ENCODE data around the gene MICALL2.

MICALL2 gene

DNA sequence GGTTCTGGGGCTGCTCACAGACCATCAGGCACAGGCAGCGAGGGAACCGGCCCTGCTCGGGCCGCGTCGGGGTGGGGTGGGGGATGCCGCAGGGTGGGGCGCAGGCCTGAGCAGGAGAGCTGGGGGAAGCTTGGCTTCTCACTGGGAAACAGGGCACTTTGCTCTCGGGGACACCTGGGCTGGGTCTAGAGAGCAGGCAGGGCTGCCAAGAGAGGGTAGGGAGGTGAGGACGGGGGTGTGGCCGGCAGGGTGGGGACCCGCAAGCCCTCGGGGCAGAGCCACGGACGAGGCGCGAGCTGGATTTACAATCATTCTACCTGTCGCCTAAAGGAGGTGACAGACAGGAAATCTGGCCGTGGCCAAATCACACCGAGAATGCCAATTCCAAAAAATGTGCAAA, 33.9 kb upstream of the MICALL2 start:
- DNase-seq (ENCODE audit: low read depth) = no peak

DNA sequence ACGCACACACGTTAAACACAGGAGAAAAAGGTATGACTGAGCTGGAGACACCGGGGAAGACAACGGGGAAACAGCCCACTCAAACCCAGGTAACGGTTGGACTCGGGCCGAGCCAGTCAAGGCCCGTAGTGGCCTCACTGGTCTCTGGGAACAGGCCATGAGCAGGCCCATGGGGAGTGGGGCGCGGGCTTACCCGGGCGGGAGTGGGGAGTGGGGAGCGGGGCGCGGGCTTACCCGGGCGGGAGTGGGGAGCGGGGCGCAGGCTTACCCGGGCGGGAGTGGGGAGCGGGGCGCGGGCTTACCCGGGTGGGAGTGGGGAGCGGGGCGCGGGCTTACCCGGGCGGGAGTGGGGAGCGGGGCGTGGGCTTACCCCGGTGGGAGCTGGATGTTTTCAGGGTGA, 33.4 kb upstream of the MICALL2 start:
- DNase-seq (ENCODE audit: low read depth) = no peak

DNA sequence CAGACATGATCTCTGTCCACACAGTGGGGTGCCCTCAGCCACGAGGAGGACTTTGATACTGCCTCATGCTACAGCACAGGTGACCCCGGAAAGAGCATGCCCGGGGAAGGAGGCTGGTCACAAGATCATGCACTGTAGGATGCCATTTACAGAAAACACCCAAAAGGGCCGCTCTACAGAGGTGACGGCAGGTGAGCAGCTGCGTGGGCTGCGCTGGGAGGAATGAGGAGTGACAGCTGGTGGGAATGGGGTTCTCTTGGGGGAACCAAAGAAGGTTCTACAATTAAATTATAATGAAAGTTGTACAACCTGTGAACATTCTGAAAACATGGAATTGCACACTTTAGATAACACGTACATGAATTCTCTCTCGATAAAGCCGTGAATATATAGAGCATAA, 33.0 kb upstream of the MICALL2 start:
- DNase-seq (ENCODE audit: low read depth) = no peak

DNA sequence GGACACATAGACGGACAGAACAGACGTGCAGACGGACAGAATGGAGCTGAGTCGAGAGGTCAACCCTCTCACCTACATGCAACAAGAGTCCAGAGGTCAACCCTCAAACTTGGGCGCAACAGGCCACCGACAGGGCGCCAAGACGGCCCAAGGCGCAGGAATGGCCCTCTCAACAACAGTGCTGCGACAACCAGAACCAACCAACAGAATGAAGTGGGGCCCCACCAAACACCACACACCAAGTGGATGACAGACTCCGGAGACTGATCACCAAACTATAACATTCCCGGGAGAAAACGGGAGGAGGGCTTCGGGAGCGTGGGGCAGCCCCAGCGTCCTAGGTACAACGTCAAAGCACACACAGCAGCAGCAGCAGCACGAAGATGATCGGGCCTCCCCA, 31.6 kb upstream of the MICALL2 start:
- no peak for DNase-seq (ENCODE audit: low read depth)

DNA sequence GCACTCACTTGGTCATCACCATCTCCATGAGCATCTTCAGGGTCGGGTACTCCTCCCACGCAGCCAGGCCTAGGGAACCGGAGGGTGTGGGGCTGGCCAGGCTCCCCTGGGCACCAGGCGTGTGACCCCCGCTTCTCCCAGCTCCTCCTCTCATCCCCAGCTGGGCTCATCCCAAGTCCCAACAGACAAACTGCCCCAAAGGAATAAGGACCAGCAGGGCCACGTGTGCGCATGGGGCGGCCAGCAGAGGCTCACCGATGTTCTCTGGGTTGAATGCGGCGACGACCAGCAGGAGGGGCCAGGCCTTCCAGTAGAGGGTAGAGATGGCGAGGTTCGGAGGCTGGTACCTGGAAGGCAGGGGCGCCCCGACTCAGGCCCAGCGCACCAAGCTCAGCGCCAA, 30.1 kb upstream of the MICALL2 start:
- no peak for DNase-seq (ENCODE audit: low read depth)

DNA sequence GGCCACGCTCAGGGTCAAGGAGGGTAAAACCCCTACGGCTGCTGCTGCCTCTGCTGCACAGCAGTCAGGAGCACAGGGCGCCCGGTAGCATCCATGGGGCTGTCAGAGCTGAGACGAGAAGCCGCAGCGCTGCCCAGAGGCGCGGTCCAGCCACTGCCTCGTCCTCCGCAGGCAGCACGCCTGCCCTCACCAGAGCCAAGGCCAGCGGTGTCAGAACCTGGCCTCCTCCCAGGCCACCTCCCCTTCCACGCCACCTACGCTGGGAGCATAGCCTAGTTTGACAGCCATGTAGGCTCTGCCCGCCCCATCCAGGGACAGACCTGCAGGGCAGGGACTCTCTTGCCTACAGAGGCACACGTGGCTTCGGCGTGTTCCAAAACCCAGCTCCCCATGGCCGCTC, 28.7 kb upstream of the MICALL2 start:
- no peak for DNase-seq (ENCODE audit: low read depth)

DNA sequence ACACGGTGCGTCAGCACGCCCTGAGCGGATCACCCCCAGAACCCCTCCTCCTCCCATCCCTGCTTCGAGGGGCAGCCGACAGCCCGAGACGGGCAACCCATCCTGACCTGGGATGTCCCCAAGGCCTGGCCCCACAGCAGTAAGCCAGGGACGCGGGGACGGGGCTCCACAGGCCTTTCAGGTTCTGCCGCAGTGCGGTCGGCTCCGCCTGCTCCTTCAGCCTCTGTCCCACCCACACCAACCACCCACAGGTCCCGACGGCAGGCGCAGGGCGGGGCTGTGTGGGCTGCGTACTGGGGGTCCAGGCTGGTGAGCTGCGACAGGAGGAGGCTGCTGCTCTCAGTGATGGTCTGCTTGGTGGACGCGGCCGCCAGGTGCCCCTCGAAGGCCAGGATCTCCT, 28.2 kb upstream of the MICALL2 start:
- no peak for DNase-seq (ENCODE audit: low read depth)

DNA sequence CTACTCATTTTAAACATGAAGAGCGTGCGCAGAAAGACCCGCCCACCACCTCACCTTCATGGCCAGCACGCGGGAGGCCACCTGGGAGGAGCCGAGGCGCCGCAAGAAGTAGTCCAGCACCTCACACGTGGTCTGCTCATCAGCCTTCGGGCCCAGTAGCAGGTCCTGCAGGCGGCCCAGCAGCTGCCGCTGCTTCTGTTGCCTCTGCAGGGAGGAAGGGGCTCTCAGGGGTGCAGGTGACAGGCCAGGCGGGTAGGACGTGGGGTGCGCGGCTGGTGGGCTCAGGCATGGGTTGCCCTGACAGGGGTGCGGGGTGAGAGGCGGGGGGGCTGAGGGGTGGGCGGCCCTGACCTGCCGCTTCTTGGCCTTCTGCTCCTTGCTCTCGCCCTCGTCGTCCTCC, 27.3 kb upstream of the MICALL2 start:
- DNase-seq (ENCODE audit: low read depth) = no peak

DNA sequence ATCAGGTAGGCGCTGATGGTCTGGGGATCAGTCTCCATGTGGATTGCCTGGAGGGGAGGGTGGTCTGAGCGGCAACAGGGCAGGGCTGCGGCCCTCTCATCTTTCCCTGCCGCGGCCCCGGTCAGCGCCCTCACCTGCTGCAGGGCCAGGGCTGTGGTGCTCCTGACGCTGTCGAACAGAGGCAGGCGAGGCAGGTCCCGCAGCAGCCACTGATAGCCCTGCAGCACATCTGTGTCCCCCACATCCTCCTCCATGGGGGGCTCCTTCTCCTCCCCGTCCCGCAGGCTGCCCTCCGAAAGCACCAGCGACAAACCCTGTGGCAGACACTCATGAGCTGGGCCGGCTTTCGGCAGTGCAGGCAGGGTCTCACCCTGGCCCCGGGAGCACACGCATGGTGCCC, 25.9 kb upstream of the MICALL2 start:
- DNase-seq (ENCODE audit: low read depth) = no peak

DNA sequence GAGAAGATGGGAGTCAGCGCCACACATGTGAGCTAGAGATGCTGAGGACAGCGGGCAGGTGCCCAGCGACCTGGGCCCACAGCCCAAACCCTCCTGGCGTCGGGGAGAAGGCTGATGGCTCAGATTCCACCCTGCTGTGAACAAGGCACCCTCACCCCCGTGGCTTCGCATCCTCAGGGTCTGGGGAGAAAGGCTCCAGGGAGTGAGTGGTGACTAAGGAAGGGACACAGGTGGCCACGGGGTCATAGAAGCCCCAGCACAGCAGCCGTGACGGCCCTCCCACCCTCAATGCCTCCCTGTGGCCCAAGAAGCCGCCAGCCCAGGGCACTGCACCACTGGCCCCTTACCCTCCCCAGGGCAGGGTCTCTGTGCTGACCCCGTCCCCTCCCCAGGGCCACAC, 25.3 kb upstream of the MICALL2 start:
- DNase-seq (ENCODE audit: low read depth) = no peak

DNA sequence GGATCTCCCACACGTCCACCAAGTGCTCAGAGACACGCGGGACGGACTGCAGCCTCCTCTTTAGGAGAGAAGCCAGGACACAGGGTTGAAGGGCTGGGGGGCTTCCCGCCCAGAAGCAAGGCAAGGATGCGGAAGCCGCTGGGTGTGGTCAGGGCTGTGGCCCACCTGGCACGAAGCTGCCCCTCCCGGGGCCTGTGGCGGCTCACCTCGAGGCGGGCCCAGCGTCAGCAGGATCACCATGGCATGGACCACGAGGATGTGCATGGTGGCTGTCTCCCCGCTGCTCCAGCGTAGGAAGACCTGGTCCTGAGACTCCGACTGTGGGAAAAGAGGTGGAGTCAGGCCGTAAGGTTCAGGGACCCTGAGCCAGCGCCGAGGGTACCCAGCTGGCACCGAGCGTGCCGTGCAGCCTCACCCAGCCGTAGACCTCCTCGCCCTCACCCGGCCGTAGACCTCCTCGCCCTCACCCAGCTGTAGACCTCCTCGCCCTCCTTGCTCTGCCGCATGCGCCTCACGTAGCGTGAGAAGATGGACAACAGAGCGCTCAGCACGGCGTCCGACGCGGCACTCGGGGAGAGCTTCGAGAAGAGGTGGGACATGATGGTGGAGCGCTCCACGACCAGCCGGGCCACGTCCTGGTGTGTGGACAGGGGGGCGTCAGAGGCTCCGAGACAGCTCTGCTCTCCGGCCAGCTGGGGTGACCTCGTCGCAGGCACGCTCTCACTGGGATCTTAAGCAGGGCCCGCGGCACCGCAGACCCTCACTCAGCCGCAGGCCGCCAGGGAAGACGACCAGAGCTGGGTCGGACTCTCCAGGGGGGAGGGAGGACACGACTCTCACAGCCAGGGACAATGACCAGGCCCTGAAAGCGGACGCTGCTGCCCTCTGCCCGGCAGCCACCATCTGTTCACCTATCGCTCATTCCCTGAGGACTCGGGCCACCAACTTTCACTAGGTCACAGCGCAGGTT, 24.6 kb upstream of the MICALL2 start:
- DNase-seq (ENCODE audit: low read depth) = no peak

DNA sequence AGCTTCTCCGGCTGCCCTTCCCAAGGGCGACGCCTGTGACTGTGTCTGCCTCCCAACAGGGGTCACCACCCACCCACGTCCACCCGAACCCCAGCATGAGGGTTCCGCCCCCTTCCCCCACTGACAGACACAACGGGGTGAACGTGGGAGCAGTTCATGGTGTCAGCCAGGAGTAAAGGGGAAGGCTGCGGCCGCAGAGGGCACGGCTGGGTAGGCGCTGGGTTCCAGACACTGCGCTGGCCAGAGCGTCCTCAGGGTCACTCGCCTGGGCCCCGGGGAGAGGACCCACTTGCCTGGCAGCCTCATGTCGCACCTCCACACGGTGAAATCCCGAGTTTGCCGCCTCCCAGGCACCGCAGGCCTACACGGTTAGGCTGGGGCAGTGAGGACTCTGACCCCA, 23.8 kb upstream of the MICALL2 start:
- no peak for DNase-seq (ENCODE audit: low read depth)

DNA sequence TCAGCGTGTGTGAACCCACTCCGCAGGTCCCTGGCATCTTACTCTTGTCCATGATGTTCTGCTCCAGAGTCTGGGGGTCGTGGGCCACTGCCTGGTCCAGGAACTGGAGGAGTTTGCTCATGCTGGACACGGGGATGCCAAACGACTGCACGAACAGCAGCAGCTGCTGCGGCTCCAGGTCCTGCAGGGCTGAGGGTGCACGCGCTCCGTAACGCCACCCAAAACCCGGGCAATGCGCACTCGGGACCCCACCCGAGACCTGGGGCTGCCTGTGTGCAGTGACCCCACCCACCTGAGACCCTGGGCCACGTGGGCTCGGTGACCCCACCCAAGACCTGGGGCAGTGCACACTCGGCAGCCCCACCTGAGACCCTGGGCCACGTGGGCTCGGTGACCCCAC, 22.0 kb upstream of the MICALL2 start:
- no peak for DNase-seq (ENCODE audit: low read depth)

DNA sequence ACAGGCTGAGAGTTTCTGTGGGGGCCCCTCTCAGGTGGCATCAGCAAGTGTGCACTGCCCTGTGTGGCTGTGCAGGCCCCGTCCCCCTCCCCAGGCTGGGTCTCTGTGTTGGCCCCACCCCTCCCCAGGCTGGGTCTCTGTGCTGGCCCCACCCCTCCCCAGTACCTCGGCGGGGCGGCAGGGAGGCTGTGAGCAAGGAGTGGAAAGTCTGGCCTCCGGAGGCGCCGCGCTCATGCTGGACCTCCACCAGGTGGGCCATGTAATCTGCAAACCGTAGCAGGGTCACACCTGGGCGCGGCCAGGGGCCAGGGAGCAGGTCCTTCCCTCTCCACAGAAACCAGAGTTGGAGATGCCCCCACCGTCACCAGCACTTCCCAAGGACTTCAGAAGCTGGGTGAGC, 21.4 kb upstream of the MICALL2 start:
- DNase-seq (ENCODE audit: low read depth) = no peak

DNA sequence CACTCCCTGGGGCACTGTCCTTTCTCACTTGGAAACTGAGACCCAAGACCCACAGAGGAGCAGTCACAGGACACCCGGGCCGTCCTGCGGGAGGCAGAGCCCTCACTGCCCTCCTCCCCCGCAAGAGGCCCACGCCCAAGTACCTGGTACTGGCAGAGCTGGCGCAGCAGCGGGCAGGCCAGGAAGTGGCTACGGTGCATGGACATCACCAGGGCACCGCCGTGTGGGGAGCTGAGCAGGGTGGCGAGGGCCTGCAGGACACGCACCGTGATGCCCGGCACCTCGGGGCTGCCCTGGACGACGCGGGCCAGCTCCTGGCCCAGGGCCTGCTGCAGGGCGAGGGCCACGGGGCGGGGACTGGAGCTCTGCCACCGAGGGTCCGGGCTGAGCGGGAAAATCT, 20.0 kb upstream of the MICALL2 start:
- no peak for DNase-seq (ENCODE audit: low read depth)

DNA sequence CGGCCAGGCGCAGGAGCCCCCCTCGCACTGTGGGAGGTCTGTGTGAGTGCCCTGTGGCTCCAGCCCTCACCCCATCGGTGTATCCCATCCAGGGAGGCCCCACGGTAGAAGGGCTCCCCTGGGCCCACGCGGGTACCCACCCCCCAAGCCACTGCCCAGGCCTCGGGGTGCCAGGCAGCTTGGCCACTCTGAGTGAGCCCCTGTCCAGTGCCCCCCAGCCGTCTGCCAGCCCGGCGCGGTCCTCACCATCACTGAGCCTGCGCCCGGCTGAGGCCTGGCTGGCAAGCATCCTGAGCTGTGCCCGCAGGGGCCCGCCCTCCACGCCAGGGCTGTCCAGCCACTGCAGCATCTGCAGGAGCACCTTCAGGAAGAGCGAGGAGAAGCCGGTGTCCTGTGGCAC, 19.2 kb upstream of the MICALL2 start:
- no peak for DNase-seq (ENCODE audit: low read depth)

DNA sequence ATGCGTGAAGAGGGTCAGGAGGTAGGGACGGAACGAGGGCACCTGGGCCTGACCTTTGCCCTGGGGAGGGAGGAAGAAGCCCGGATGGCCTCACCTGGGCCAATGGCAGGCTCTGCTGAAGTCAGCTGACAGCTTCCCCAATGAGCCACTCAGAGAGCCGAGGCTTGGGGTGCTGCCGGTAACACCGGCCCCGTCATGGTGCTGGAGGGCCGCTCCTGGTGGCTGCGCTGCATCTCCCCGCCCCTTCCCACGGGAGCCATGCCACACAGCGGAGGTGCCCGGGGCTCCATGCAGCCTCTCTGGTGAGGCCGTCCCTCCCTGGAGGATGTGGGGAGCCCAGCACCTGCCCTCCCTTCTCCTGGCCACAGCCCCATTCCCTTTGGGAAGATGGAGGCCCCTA, 17.6 kb upstream of the MICALL2 start:
- no peak for DNase-seq (ENCODE audit: low read depth)

DNA sequence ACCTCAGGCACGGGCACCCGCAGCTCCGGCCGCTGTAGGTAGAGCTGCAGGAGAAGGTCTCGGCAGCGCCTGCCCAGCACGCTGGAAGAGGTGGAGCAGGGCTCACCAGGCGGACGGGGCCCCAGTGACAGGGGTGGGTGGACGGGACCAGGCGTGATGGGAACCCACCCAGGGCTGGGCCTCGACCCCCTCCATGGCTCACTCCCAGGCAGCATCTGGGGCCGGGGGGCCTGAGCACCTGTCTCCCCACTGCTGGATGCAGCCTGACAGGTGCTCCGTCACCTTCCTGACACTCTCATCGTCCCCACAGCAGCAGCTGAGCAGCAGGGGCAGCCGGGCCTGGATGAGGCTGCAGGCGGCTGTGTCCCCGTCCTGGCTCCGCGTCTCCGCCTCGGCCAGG, 16.7 kb upstream of the MICALL2 start:
- DNase-seq (ENCODE audit: low read depth) = no peak

DNA sequence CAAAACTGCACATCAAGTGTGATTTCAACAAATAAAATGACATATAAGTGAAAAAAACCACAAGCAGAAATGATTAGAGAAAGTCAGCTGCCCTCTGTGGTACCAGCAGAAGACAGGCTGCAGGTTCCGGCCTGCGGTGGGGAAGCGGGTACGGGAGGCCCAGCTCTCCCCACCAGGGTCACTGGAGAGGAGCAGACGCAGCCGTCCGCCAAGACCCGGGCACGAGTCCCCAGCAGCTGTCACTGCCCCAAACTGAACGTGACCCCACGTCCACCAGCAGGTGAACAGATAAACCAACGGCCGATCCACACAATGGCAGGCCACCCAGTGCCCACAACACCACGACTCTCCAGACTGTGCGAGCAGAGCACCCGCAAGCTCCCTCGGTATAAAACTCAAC, 16.1 kb upstream of the MICALL2 start:
- DNase-seq (ENCODE audit: low read depth) = no peak

DNA sequence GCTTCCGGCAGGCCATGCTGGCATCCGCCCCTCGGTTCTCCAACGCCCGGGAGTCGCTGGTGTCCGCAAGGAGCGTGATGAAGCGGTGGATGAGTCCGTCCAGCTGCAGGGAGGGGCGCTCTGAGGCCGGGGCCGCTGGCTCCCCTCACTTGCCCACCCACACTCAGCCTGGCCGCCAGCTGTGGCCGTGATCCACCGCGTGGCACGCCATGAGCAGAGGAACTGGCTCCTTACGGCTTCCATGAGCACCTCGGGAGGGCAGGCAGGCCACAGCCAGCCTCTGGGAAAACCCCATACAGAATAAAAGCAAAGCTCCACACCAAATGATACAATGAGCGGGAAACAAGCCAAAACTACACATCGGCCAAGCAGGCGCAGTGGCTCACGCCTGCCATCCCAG, 15.5 kb upstream of the MICALL2 start:
- DNase-seq (ENCODE audit: low read depth) = no peak

DNA sequence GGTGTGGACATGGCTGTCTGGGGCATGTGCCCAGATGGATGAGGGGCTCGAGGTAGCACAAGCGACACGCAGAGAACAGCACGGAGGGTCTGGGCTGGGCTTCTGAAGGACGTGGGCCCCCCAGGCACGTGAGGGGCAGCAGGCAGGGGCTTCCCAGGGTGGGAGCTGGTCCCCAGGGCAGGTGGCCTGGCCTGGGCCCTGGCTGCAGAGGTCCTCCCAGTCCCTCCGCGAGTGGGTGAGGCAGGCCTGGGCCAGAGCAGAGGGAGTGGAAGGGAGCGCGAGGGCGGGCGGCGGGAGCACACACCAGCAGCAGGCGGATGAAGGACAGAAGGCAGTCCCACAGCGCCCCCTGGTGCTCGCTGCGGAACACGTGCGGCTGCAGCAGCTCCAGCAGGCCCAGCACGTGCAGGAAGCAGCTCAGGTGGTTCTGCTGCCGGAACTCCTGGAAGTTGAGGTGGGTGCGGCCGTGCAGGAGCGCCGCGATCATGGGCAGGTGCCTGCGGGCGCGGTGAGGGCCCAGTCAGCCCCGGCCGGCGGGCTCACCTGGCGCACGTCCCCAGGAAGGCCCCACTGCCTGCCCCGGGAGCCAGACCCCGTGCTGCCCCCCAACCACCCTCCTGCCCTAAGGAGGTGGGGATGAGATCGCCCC, 14.7 kb upstream of the MICALL2 start:
- DNase-seq (ENCODE audit: low read depth) = peak; percentile 78

DNA sequence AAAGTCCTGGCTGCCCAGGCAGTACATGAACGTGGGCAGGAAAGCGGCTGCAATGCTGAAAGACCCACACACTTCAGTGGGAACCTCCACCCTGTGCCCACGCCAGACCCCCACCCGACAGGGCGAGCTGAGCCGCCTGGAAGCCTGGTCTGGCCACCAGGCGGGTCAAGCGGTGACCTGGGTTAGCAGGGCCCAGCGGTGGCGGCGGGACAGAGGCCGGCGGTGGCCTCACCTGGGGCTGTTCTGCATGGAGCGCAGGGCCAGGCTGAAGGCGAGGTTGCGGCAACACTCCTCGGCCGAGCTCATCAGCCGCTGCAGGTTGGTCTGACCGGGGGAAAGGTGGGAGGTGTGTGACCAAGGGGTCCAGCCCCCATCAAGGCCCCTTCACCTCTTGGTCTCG, 11.6 kb upstream of the MICALL2 start:
- DNase-seq (ENCODE audit: low read depth) = no peak

DNA sequence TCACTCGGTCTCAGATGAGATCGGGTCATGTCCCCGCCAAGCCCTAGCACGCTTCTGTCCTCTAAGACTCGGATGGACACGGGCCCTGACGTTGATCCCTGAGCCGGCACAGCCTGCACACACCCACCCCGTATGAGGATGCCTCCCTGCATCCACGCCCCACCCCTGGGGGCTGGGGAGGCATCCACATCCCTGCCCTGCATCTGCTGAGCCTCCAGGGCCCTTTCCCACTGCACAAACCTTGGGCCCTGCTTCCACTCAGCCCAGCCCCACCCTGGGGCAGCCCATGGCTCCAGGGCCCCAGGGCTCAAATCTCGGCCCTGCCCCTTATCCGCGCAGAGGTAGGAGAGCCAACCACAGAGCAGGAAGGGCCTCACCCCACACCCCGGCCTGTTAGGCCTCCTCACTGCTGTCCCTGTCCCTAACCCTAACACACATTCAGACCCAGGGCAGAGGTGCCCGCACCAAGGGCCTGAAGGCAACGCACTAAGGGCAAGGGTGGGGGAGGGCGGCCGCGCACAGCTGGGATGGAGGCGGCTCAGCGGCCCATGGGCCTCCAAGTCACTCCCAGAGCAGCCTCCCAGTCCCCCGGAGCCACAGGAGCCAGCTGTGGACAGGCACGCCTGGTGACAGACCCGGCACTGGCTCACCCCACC, 9.5 kb upstream of the MICALL2 start:
- DNase-seq (ENCODE audit: low read depth) = no peak
